GM12878 (cell line): ENCODE results near the gene RPL36. TPM values are rescaled to one million over a fixed set of nuclear protein-coding genes. Genes with fewer than 3 reads are reported as not detected.

ENCODE experiments used
- ATAC-seq: fragments of 200-7000 bp; cut with Tn5 transposase; 3 replicates; pipeline ENCODE4 v1.9.1; 2020; ENCODE audit warnings: mild to moderate bottlenecking, moderate library complexity
- BruUV-seq: library from RNA; stranded (reverse); fragments of 400-500 nt; replicated peaks from 2 replicates; lab custom pipeline; 2021; lab: Mats Ljungman, UMichigan
- CTCF ChIA-PET: fragments of 300-600 bp; sonication (Branson Sonifier 250); formaldehyde crosslinking; extraction: SDS; loops from one replicate; lab custom pipeline; 2021; ENCODE audit warnings: inconsistent platforms; lab: Yijun Ruan, JAX
- POLR2A ChIA-PET: fragments of 350-600 bp; formaldehyde crosslinking; extraction: SDS; loops from one replicate; lab custom pipeline; 2021; ENCODE audit warnings: inconsistent platforms; lab: Charles Lee
- RAD21 ChIA-PET: fragments of 300-600 bp; sonication (Branson Sonifier 250); formaldehyde crosslinking; loops from one replicate; lab custom pipeline; 2023; ENCODE audit warnings: antibody characterized with exemption; ENCODE audit not compliant: unreplicated experiment; lab: Charles Lee
- SMC1A ChIA-PET: fragments of 300-600 bp; sonication (Branson Sonifier 250); formaldehyde crosslinking; loops from one replicate; lab custom pipeline; 2023; ENCODE audit not compliant: unreplicated experiment, uncharacterized antibody; lab: Charles Lee
- DNase-seq: peaks from one replicate; pipeline ENCODE4 v3.0.0-alpha.2; 2011; ENCODE audit warnings: low read depth, low spot score
- FAIRE-seq: peaks from 3 replicates; lab custom pipeline; 2011; peaks lifted over from hg19 to GRCh38; lab: Jason Lieb, UNC
- H2AFZ ChIP-seq: 2 replicates; pipeline ENCODE4 v1.6.0; 2011; ENCODE audit warnings: low read depth, low read length, control low read depth; ENCODE audit not compliant: control insufficient read depth
- H3K27ac ChIP-seq: 2 replicates; pipeline ENCODE4 v1.5.1; 2011; ENCODE audit warnings: control low read depth; ENCODE audit not compliant: control insufficient read depth, insufficient read depth
- H3K27me3 ChIP-seq, 2 experiments: replicated peaks in 1 of 2; 2 replicates each; pipeline versions ENCODE4 v1.6.0 to v1.6.1; 2011; ENCODE audit warnings: low read length in 1 of 2; ENCODE audit not compliant: control insufficient read depth in 2 of 2, insufficient read depth in 2 of 2
- H3K36me3 ChIP-seq, 2 experiments: 2 replicates each; pipeline ENCODE4 v1.5.1; 2011; ENCODE audit warnings: low read length in 1 of 2; ENCODE audit not compliant: control insufficient read depth in 2 of 2, insufficient read depth in 2 of 2
- H3K4me1 ChIP-seq: 2 replicates; pipeline ENCODE4 v1.6.1; 2011; ENCODE audit warnings: mild to moderate bottlenecking, low read length, moderate library complexity, mixed read lengths; ENCODE audit not compliant: control insufficient read depth, insufficient read depth
- H3K4me2 ChIP-seq: 2 replicates; pipeline ENCODE4 v1.6.0; 2011; ENCODE audit warnings: control low read depth; ENCODE audit not compliant: control insufficient read depth, insufficient read depth
- H3K4me3 ChIP-seq: fragments of 200-600 bp; sonication (generic); 2 replicates; pipeline ENCODE4 v1.5.1; 2016
- H3K79me2 ChIP-seq: 2 replicates; pipeline ENCODE4 v1.6.0; 2011; ENCODE audit warnings: low read length; ENCODE audit not compliant: control insufficient read depth, insufficient read depth
- H3K9ac ChIP-seq: 2 replicates; pipeline ENCODE4 v1.8.0; 2011; ENCODE audit warnings: low read length, control low read depth, mixed read lengths; ENCODE audit not compliant: control insufficient read depth, insufficient read depth
- H3K9me3 ChIP-seq: replicated peaks from 3 replicates; pipeline ENCODE4 v1.5.1; 2011; ENCODE audit warnings: mild to moderate bottlenecking, low read length; ENCODE audit not compliant: control insufficient read depth, insufficient read depth
- H4K20me1 ChIP-seq: 2 replicates; pipeline ENCODE4 v1.6.0; 2011; ENCODE audit not compliant: control insufficient read depth, insufficient read depth
- BCL3 ChIP-seq: IDR thresholded peaks from 2 replicates; pipeline ENCODE4 v1.6.1; 2011; ENCODE audit warnings: borderline replicate concordance, low read depth, mild to moderate bottlenecking, moderate library complexity, low read length; ENCODE audit not compliant: insufficient read depth, poor library complexity, severe bottlenecking
- CHD4 ChIP-seq: fragments of 200-600 bp; sonication (generic); IDR thresholded peaks from 2 replicates; pipeline ENCODE4 v1.6.1; 2016; ENCODE audit warnings: mild to moderate bottlenecking
- CREM ChIP-seq: IDR thresholded peaks from 2 replicates; pipeline ENCODE4 v1.6.1; 2014; ENCODE audit warnings: antibody characterized with exemption, low read depth
- FOS ChIP-seq: IDR thresholded peaks from 3 replicates; pipeline ENCODE4 v1.6.1; 2011; ENCODE audit warnings: borderline replicate concordance; ENCODE audit not compliant: insufficient read length; ENCODE audit errors: extremely low read depth
- GABPA ChIP-seq: IDR thresholded peaks from 2 replicates; pipeline ENCODE4 v1.6.1; 2014; ENCODE audit warnings: antibody characterized with exemption, low read depth, mild to moderate bottlenecking, inconsistent platforms
- IRF4 ChIP-seq: IDR thresholded peaks from 2 replicates; pipeline ENCODE4 v1.6.1; 2011; ENCODE audit warnings: low read depth, low read length
- MTA3 ChIP-seq: IDR thresholded peaks from 2 replicates; pipeline ENCODE4 v1.6.1; 2012; ENCODE audit warnings: low read length, inconsistent platforms, borderline replicate concordance
- NFIC ChIP-seq: IDR thresholded peaks from 2 replicates; pipeline ENCODE4 v1.6.1; 2012; ENCODE audit warnings: low read depth, mild to moderate bottlenecking, inconsistent platforms, low read length, moderate library complexity
- PML ChIP-seq: IDR thresholded peaks from 2 replicates; pipeline ENCODE4 v1.6.1; 2012; ENCODE audit warnings: low read length, inconsistent platforms
- POLR2A ChIP-seq: IDR thresholded peaks from 2 replicates; pipeline ENCODE4 v1.6.1; 2011; ENCODE audit warnings: low read depth, mild to moderate bottlenecking, low read length
- POLR2AphosphoS5 ChIP-seq: IDR thresholded peaks from 2 replicates; pipeline ENCODE4 v1.6.1; 2011; ENCODE audit warnings: mild to moderate bottlenecking, low read length, inconsistent platforms
- SRF ChIP-seq, 2 experiments: IDR thresholded peaks; 2 replicates each; pipeline ENCODE4 v1.6.1; 2011; ENCODE audit warnings: low read depth in 2 of 2, low read length in 2 of 2, mild to moderate bottlenecking in 1 of 2, moderate library complexity in 1 of 2
- TCF12 ChIP-seq: IDR thresholded peaks from 2 replicates; pipeline ENCODE4 v1.6.1; 2011; ENCODE audit warnings: low read depth, mild to moderate bottlenecking, low read length
- ZNF217 ChIP-seq: fragments of 450-650 bp; IDR thresholded peaks from 2 replicates; pipeline ENCODE4 v1.6.1; 2017; ENCODE audit warnings: antibody characterized with exemption, mild to moderate bottlenecking
- WGBS: methylation state at CpG from one replicate; pipeline ENCODE4 v1.1.6; 2016; ENCODE audit warnings: low lambda C conversion rate; ENCODE audit not compliant: insufficient replicate concordance, insufficient coverage; ENCODE audit errors: missing lambda C conversion rate; 5-methylcytosine and 5-hydroxymethylcytosine counted together
- in situ Hi-C: fragments of 300-500 bp; cut with MboI; formaldehyde crosslinking; loops from 9 replicates; pipeline ENCODE4 v1.14.3; 2018; ENCODE audit warnings: mixed read lengths
- intact Hi-C: fragments of 100-400 bp; cut with micrococcal nuclease; formaldehyde crosslinking; loops from one replicate; pipeline ENCODE4 v1.14.2; 2022; ENCODE audit not compliant: unreplicated experiment
- polyA plus RNA-seq, 11 experiments: library from polyadenylated mRNA; depleted of rRNA in 4 of 11; unstranded in 6 of 11; stranded (reverse) in 5 of 11; fragments of >200 nt; fragmentation: Nextera tagmentation in 4 of 11; fragmentation: Illumina TruSeq in 1 of 11; extraction: Ambion mirVana in 4 of 11; extraction: Trizol in 1 of 11; gene quantifications; 1 replicate in 1 of 11; 2 replicates in 10 of 11; pipeline versions ENCODE4 v1.2.1 to v1.2.3, GENCODE V29; 2011 to 2016; ENCODE audit warnings: inconsistent platforms in 2 of 11, missing spikeins in 2 of 11, low read depth in 1 of 11
- total RNA-seq, 4 experiments: library from RNA; depleted of rRNA in 3 of 4; stranded (reverse); fragments of >200 nt in 3 of 4; fragmentation: Illumina TruSeq in 1 of 4; extraction: Trizol in 1 of 4; gene quantifications; 2 replicates each; pipeline versions ENCODE4 v1.2.1 to v1.2.3, GENCODE V29; 2013 to 2021

RPL36 gene
- total and polyA plus RNA-seq, 10 of the 15 experiments (the other 5 are each of a cell fraction or from before 2014, with no cell fraction given), result 374 to 4,942 (median 2,053) TPM

DNA sequence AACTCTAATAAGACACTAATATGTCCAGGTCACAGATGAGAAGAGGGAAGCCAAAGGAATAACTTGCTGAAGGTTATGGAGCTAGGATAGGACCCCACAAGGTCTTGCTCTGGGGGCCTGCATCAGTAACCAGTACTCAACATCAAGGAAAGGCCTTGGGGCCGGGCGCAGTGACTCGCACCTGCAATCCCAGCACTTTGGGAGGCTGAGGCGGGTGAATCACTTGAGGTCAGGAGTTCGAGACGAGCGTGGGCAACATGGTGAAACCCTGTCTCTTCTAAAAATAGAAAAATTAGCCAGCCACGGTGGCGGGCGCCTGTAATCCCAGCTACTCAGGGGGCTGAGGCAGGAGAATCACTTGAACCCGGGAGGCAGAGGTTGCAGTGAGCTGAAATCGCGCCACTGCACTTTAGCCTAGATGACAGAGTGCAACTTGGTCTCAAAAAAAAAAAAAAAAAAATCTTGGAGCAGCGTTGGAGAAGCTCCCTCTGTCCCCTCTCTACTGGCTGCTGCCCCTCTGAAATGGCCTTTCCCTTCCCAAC, 28.0 kb downstream of the RPL36 start:
- FAIRE-seq, result no peak
- no peak for ATAC-seq
- TF ChIP-seq POLR2AphosphoS5, result no peak
- no peak for TF ChIP-seq CHD4
- TF ChIP-seq POLR2A, result 0 out of 2 replicates have a peak, but pooled peaks have one; percentile 3
- TF ChIP-seq FOS, result no peak
- TF ChIP-seq, all 136 proteins: peak for 1
- Histone ChIP-seq H3K4me2 (peak overlapping the region; percentile 76), H3K9me3 (no peaks in the 10 kb centered on the region), H3K27ac (peak overlapping the region; percentile 91), H3K4me3 (peak overlapping the region; percentile 98), H4K20me1 (0 out of 2 replicates have a peak, but pooled peaks cover 3% of the 10 kb centered on the region), H3K27me3 (no peaks in the 10 kb centered on the region), H3K9ac (peak overlapping the region; percentile 98), H3K4me1 (peaks cover 4% of the 10 kb centered on the region), H3K79me2 (peaks cover 47% of the 10 kb centered on the region), H2AFZ (no peak overlapping the region), H3K36me3 (peaks cover 8 to 12% of the 10 kb centered on the region in 2 experiments; a peak in 3 of 4 replicates)
- 24% methylated on average over 14 of the region's 14 CpGs for WGBS
- POLR2A ChIA-PET, result interaction anchor here (0.7 to 1.9 kb wide), 5 partner anchors 27 to 173 kb away, joined by 4 to 9 read pairs (median 5); no protein-coding TSS in a partner anchor
- CTCF ChIA-PET, result interaction anchor here (1.0 to 6.7 kb wide), 3 partner anchors 28 to 250 kb away, joined by 3 to 74 read pairs (median 3); partner anchors contain the start of gene RPL36
- RAD21 ChIA-PET, result interaction anchor here (1.7 kb wide), 1 partner anchor 29 kb away, joined by 6 read pairs; the partner anchor contains the start of gene RPL36
- in situ Hi-C loops, result no loop called here
- DNase-seq, result no peak
- SMC1A ChIA-PET, result no interaction called here
- BruUV-seq, result no TSS peak
- intact Hi-C loops, result no loop called here

DNA sequence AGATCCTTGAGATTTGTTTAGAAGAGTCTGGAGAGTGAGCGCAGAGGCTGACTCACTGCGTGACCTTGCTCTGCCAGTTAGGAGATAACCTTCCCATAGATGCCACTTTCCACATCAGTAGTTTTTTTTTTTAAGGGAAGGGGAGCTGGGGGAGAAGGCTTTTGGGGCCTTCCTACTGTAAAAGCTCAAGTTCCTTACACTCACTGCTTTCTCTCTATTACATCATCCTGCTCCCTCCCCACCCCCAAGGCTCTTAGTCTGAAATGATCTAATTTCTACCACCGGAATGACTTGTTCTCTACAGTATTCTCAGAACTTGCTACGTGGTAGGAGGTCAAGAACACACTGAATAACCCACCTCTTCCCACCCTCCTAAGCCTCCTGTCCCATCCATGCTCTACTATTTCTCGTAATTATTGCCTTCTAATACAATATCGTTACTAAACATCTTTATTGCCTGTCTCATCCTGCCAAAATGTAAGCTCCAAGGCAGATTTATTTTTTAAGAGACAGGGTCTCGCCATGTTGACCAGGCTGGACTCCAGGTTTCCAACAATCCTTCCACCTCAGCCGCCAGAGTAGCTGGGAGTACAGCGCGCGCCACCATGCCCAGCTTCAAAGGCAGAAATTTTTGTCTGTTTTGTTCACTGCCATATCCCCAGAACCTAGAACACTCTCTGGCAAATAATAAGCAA, 28.6 kb downstream of the RPL36 start:
- ATAC-seq (peak; percentile 25), DNase-seq (peak; percentile 5), FAIRE-seq (no peak)
- Histone ChIP-seq H4K20me1 (0 out of 2 replicates have a peak, but pooled peaks cover 3% of the 10 kb centered on the region), H3K4me2 (peak overlapping the region; percentile 76), H3K27ac (peak overlapping the region; percentile 91), H2AFZ (no peak overlapping the region), H3K36me3 (peaks cover 4 to 12% of the 10 kb centered on the region in 2 experiments; a peak in 3 of 4 replicates), H3K9me3 (no peaks in the 10 kb centered on the region), H3K79me2 (peaks cover 47% of the 10 kb centered on the region), H3K9ac (peak overlapping the region; percentile 98), H3K4me3 (peak overlapping the region; percentile 98), H3K27me3 (no peaks in the 10 kb centered on the region), H3K4me1 (peaks cover 4% of the 10 kb centered on the region)
- TSS peak; percentile 94 for BruUV-seq
- ChIA-PET POLR2A (interaction anchor here (0.6 to 1.9 kb wide), 7 partner anchors 27 to 172 kb away, joined by 3 to 9 read pairs (median 4); no protein-coding TSS in a partner anchor), SMC1A (interaction anchor here (0.7 kb wide), 1 partner anchor 96 kb away, joined by 3 read pairs; the partner anchor contains the start of gene SAFB2), RAD21 (interaction anchor here (1.7 kb wide), 1 partner anchor 29 kb away, joined by 6 read pairs; the partner anchor contains the start of gene RPL36), CTCF (interaction anchor here (1.0 to 6.7 kb wide), 3 partner anchors 28 to 249 kb away, joined by 3 to 74 read pairs (median 3); partner anchors contain the start of gene RPL36)
- in situ Hi-C loops (no loop called here), intact Hi-C loops (no loop called here)
- WGBS, result 6% methylated on average over 11 of the region's 11 CpGs
- TF ChIP-seq ZNF217, result no peak
- no peak for TF ChIP-seq MTA3
- no peak for TF ChIP-seq SRF (IDR thresholded peaks at IDR 0.05; ENCODE audit: low read depth in 2 of 2, low read length in 2 of 2)
- 0 out of 2 replicates have a peak, but pooled peaks have one; percentile 12 for TF ChIP-seq IRF4
- TF ChIP-seq NFIC, result peak; percentile 54; the same call in 1 of the 2 replicates
- peak; percentile 79 for TF ChIP-seq CREM
- no peak for TF ChIP-seq TCF12
- 0 out of 2 replicates have a peak, but pooled peaks have one; percentile 50 for TF ChIP-seq GABPA
- peak; percentile 75; the same call in 1 of the 2 replicates for TF ChIP-seq PML
- no peak for TF ChIP-seq BCL3
